Large intestine (tissue), 12 donors: ENCODE data around the gene TLE6. TPM values are rescaled to one million over a fixed set of nuclear protein-coding genes. Genes with fewer than 3 reads are reported as not detected.
A peak's percentile ranks its signal among the peaks of the same experiment; 100 is the strongest.
"Not testable (repeated sequence)": the region's sequence is repeated elsewhere in the genome, so short reads cannot be mapped to it uniquely, and the experiment has no call there.

Source experiments
- DNase-seq, 2 donors: peaks; one replicate each; pipeline versions ENCODE4 v3.0.0 to v3.0.0-alpha.2; 2013
- H3K27ac ChIP-seq: one replicate; pipeline ENCODE4 v1.5.1; 2013; ENCODE audit warnings: low read length
- H3K27me3 ChIP-seq: 2 replicates; pipeline ENCODE4 v1.6.1; 2013; ENCODE audit warnings: low read length; ENCODE audit not compliant: control insufficient read depth, insufficient read depth
- H3K36me3 ChIP-seq: 2 replicates; pipeline ENCODE4 v1.6.1; 2013; ENCODE audit warnings: low read length; ENCODE audit not compliant: control insufficient read depth, insufficient read depth
- H3K4me1 ChIP-seq: one replicate; pipeline ENCODE4 v1.6.1; 2013; ENCODE audit warnings: low read length; ENCODE audit not compliant: control insufficient read depth, insufficient read depth
- H3K4me3 ChIP-seq: one replicate; pipeline ENCODE4 v1.5.1; 2013; ENCODE audit warnings: low read length
- H3K9me3 ChIP-seq: one replicate; pipeline ENCODE4 v1.6.1; 2013; ENCODE audit warnings: mild to moderate bottlenecking, low read depth, low read length, moderate library complexity; ENCODE audit not compliant: control insufficient read depth
- WGBS: methylation state at CpG from one replicate; pipeline ENCODE4 v1.1.5; 2013; ENCODE audit warnings: low lambda C conversion rate; ENCODE audit not compliant: insufficient coverage; 5-methylcytosine and 5-hydroxymethylcytosine counted together
- long read RNA-seq, 11 donors: transcript quantifications; one replicate each; lab custom pipeline, GENCODE V29; 2026
- polyA plus RNA-seq: library from polyadenylated mRNA; unstranded; fragments of 120-200 nt; gene quantifications from one replicate; pipeline ENCODE4 v1.2.1, GENCODE V29; 2013

The TLE6 gene
- 2.1 TPM for polyA plus RNA-seq
- long read RNA-seq, donor 1, partial matches to known transcripts, result 0 of 7 reads
- long read RNA-seq, donor 1, other reads (novel, unspliced or antisense), result 7 of 7 reads
- long read RNA-seq, donor 2, partial matches to known transcripts, result 0 of 1 reads
- long read RNA-seq, donor 2, other reads (novel, unspliced or antisense), result 0 of 1 reads
- long read RNA-seq, donor 3, result 0 reads
- long read RNA-seq, donor 4, result 0 reads
- long read RNA-seq, donor 5, result 0 reads
- long read RNA-seq, donor 6, result 0 reads
- long read RNA-seq, donor 7, result 0 reads
- long read RNA-seq, donor 8, partial matches to known transcripts, result 109 of 242 reads
- long read RNA-seq, donor 8, other reads (novel, unspliced or antisense), result 133 of 242 reads
- long read RNA-seq, donor 9, result 0 reads
- long read RNA-seq, donor 10, result 0 reads
- long read RNA-seq, donor 11, partial matches to known transcripts, result 20 of 20 reads
- long read RNA-seq, donor 11, other reads (novel, unspliced or antisense), result 0 of 20 reads

GRCh38 chr19:2977001-2977745 is at the start of gene TLE6:
Gene TLE6 (plus strand): TSS chr19:2977564. CDS start chr19:2978234, 670 bp downstream.
- H3K27ac ChIP-seq, result no peak within 1 kb of the TSS

GRCh38 chr19:2933490-2933910 is 43.9 kb upstream of the TLE6 start:
- Histone ChIP-seq H3K4me1 (no peaks in the 10 kb centered on the region), H3K4me3 (no peak overlapping the region), H3K9me3 (peaks cover 44% of the 10 kb centered on the region), H3K36me3 (peaks cover 44% of the 10 kb centered on the region), H3K27ac (no peak overlapping the region), H3K27me3 (no peaks in the 10 kb centered on the region)
- no peak for DNase-seq
- no CpG with 5 or more reads among the region's 18 CpGs for WGBS

More at GRCh38 chr19:2977001-2977745, at the start of gene TLE6:
- Histone ChIP-seq H3K4me3 (peak within 1 kb of the TSS; percentile 31), H3K36me3 (no peaks in the 10 kb centered on the region), H3K27me3 (peaks cover 21% of the 10 kb centered on the region), H3K9me3 (no peaks in the 10 kb centered on the region), H3K4me1 (peaks cover 14% of the 10 kb centered on the region)
- no CpG with 5 or more reads among the region's 51 CpGs for WGBS
- peak; percentile 97 to 98 for DNase-seq

- H3K9me3 ChIP-seq, result peaks cover 39% of the 10 kb centered on the region
- not testable (repeated sequence) for H3K27me3 ChIP-seq, H3K4me3 ChIP-seq, H3K27ac ChIP-seq, H3K4me1 ChIP-seq, DNase-seq
- WGBS, result no CpG with 5 or more reads among the region's 4 CpGs
- H3K36me3 ChIP-seq, result peaks cover 49% of the 10 kb centered on the region
Measured at GRCh38 chr19:2935863-2936262, 41.5 kb upstream of the TLE6 start.

GRCh38 chr19:2942928-2943640 is 34.3 kb upstream of the TLE6 start:
- H3K27me3 ChIP-seq, result no peaks in the 10 kb centered on the region
- H3K4me3 ChIP-seq, result no peak overlapping the region
- H3K9me3 ChIP-seq, result no peaks in the 10 kb centered on the region
- H3K4me1 ChIP-seq, result peaks cover 11% of the 10 kb centered on the region
- H3K27ac ChIP-seq, result no peak overlapping the region
- peaks cover 7% of the 10 kb centered on the region for H3K36me3 ChIP-seq
- peak in 1 of 2 donors; percentile 56 for DNase-seq
- 60% methylated on average over 1 of the region's 14 CpGs for WGBS

GRCh38 chr19:2944403-2944774 is 33.0 kb upstream of the TLE6 start:
- Histone ChIP-seq H3K36me3 (peaks cover 1% of the 10 kb centered on the region), H3K27ac (peak overlapping the region; percentile 51), H3K4me3 (peak overlapping the region; percentile 75), H3K4me1 (peaks cover 11% of the 10 kb centered on the region), H3K27me3 (no peaks in the 10 kb centered on the region), H3K9me3 (no peaks in the 10 kb centered on the region)
- DNase-seq, result no peak
- WGBS, result 0% methylated on average over 3 of the region's 23 CpGs

- H3K27me3 ChIP-seq, result no peaks in the 10 kb centered on the region
- H3K4me1 ChIP-seq, result peaks cover 11% of the 10 kb centered on the region
- DNase-seq, result peak; percentile 98 to 100
- H3K27ac ChIP-seq, result peak within 1 kb of the TSS; percentile 84
- WGBS, result no CpG with 5 or more reads among the region's 74 CpGs
- H3K9me3 ChIP-seq, result no peaks in the 10 kb centered on the region
- no peaks in the 10 kb centered on the region for H3K36me3 ChIP-seq
- peak within 1 kb of the TSS; percentile 75 for H3K4me3 ChIP-seq
Measured at GRCh38 chr19:2944775-2945574, 32.4 kb upstream of the TLE6 start, which contains the start of gene ZNF77. Gene ZNF77 (minus strand): TSS chr19:2944971. CDS start chr19:2944840, 131 bp downstream.

GRCh38 chr19:2945575-2946184 is 31.7 kb upstream of the TLE6 start:
- Histone ChIP-seq H3K36me3 (no peaks in the 10 kb centered on the region), H3K4me1 (peaks cover 11% of the 10 kb centered on the region), H3K27ac (peak overlapping the region; percentile 84), H3K4me3 (peak overlapping the region; percentile 75), H3K27me3 (no peaks in the 10 kb centered on the region), H3K9me3 (no peaks in the 10 kb centered on the region)
- 36% methylated on average over 2 of the region's 17 CpGs for WGBS
- no peak for DNase-seq

GRCh38 chr19:2949939-2950285 is 27.5 kb upstream of the TLE6 start:
- peak in 1 of 2 donors; percentile 74 for DNase-seq
- Histone ChIP-seq H3K36me3 (no peaks in the 10 kb centered on the region), H3K4me3 (peak overlapping the region; percentile 74), H3K9me3 (no peaks in the 10 kb centered on the region), H3K27ac (peak overlapping the region; percentile 95), H3K4me1 (peaks cover 6% of the 10 kb centered on the region), H3K27me3 (no peaks in the 10 kb centered on the region)
- 0% methylated on average over 1 of the region's 11 CpGs for WGBS

GRCh38 chr19:2950286-2951124 is 26.9 kb upstream of the TLE6 start:
- DNase-seq, result peak; percentile 100
- Histone ChIP-seq H3K27me3 (no peaks in the 10 kb centered on the region), H3K4me3 (peak overlapping the region; percentile 74), H3K27ac (peak overlapping the region; percentile 95), H3K4me1 (peaks cover 6% of the 10 kb centered on the region), H3K9me3 (no peaks in the 10 kb centered on the region), H3K36me3 (no peaks in the 10 kb centered on the region)
- 0% methylated on average over 4 of the region's 53 CpGs for WGBS
